Retina (tissue), 1 donor: ENCODE measurements around the gene UNC119.

Experiments
- DNase-seq: peaks from one replicate; pipeline ENCODE4 v3.0.0-alpha.2; 2016

Gene UNC119

DNA sequence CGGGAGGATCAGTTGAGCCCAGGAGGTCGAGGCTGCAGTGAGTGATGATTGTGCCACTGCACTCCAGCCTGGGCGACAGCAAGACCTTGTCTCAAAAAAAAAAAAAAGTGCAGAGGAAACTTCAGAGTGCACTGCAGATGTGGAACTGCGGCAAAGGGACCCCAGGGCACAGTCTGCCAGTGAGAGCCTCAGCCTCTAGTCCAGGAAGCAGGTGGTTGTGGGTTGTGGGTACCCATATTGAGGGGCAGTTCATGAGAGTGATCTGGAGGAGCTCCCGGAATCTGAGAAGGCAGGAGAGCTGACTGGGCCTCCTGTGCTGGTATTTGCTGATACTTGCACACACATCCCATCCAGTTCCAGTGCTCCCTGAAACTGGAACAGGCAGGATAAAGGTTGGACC lies 33.2 kb downstream of the UNC119 start:
- DNase-seq, result no peak

- no peak for DNase-seq
Observed at GRCh38 chr17:28518578-28518977, 33.8 kb downstream of the UNC119 start.

GRCh38 chr17:28518132-28518531 lies 34.3 kb downstream of the UNC119 start:
- DNase-seq, result no peak

DNA sequence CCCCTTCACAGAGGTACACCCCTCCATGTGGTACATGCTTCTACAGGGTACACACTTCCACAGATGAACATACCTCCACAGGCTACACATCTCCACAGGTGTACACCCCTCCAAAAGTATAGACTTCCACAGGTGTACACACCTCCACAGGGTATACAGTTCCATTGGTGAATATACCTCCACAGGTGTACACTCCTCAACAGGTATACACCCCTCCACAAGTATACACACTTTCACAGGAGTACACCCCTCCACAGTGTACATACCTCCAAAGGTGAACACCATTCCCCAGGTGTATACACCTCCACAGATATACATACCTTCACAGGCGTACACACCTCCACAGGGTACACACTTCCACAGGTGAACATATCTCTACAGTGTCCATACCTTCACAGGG lies 36.9 kb downstream of the UNC119 start:
- DNase-seq, result no peak

DNA sequence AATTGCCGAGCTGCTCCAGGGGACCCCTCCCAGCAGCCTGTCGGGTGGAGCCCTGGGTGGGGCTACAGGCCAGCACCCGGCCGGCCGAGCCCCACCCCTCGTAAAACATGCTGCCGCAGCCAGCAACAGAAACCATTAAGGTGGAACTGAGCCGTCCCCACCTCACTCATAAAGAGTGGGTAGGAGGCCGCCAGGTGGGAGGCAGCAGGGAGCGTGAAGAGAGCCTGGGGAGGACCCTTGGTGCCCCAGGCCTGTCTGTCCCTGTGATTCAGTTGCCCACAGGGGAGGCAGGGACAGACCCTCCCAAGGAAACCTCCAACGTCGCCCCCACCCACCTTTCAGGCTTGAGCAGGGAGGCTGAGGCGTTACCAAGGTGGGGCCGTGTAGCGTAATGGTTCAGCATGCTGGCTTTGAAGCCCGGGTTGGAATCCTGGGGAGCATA lies 37.8 kb downstream of the UNC119 start:
- no peak for DNase-seq

DNA sequence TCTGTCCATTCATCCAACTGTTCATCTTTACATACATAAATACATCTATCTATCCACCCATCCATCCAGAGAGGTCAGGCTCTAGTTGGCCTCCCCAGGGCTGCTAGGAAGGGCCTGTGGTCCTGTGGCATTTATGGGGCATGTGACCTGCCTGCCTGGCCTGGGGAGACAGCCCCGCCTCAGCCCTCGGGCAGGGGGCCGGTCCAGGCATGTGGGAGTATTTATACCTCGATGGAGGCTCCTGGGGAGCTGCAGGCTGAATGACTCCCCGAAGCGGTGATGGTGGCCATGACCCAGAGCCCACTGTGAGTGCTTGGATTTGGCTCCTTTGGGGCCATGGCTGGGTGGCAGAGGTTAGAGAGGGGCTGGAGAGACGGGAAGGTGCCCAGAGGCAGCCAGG lies 38.9 kb downstream of the UNC119 start:
- no peak for DNase-seq

DNA sequence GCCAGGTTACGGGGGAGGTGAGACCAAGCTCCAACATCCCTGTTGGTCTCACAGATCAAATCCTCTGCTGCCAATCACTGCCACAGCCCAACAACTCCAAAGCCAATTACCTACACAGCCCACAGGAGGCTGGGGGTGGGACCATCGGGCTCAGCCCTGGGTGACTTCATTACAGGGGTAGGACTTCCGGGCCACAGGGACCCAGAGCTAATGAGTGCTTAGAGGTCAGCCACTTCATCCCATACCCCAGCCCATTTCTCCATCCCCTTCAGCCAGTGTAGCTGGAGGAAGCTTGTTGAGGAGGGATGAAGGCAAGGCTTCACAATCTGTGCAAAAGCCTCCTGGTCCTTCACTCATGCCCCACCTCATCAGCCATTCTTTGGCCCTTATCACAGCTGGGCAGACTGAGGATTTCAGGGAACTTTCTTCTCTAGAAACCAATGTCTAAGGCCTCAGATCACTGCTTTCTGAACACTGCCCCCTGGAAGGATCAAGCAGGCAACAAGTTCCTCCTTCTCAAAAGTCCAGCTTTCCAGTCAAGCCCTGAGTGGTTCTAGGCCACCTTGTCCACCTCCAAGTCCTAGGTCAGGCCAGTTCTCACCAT lies 40.5 kb downstream of the UNC119 start:
- no peak for DNase-seq

DNA sequence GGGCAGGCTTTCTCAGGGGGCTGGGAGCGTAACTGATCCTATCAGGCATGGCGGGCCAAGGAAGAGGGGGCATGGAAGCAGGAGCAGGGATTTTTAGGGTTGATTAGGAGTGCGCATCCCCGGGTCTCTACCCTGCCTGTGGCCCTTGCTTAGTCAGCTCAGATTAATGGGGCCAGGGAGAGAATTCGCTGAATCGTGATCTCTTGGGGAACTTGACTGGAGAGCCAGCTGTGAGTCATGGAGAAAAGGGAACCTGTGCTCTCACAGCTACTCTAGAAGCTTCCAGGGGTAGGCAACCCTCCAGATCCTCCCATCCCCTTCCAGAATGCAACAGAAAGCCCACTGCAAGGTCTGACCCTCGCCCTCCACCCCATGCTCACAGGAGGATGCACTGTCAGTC lies 42.6 kb downstream of the UNC119 start:
- no peak for DNase-seq

- DNase-seq, result no peak
Observed at GRCh38 chr17:28508211-28508724, 44.2 kb downstream of the UNC119 start.

GRCh38 chr17:28507567-28508203 lies 44.7 kb downstream of the UNC119 start:
- no peak for DNase-seq

DNA sequence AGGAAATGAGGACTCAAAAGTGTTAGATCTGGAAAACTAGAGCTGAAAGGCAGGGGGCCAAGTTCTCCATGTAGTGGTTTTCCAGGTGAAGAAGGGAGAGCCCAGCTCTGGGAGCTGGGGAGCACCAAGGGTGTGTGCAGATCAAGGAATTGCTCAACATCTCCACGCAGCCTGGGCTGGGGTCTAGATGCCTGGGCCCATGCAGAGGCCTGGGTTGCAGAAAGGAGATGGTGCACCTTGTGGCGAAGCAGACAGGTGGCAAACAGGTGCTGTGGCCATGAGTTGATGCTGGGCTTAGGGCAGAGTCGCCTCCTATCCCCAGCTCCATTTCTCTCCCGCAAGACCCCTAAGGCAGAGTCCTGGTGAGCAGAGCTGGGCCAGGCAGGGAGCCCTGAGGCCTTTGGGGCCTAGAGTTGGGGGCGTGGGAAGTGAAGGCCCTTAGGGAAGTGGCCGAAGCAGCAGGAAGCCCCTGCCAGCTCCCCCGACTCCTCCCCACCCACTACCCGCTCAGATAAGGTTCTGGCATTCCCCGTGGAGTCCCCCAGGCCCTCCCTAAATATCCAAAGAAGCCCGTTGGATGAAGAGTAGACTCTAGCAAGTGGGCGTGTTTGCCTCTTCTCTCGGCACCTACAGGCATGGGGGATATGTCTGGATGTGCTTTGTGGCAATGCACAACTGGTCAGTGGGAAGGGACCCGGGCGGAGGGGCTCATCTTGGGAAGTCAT lies 45.5 kb downstream of the UNC119 start:
- no peak for DNase-seq

- no peak for DNase-seq
Observed at GRCh38 chr17:28505986-28506665, 46.3 kb downstream of the UNC119 start, which contains the start of gene FOXN1. TSS of gene FOXN1 (plus strand) at chr17:28506348. CDS start at chr17:28523970, 17,622 bp downstream.

DNA sequence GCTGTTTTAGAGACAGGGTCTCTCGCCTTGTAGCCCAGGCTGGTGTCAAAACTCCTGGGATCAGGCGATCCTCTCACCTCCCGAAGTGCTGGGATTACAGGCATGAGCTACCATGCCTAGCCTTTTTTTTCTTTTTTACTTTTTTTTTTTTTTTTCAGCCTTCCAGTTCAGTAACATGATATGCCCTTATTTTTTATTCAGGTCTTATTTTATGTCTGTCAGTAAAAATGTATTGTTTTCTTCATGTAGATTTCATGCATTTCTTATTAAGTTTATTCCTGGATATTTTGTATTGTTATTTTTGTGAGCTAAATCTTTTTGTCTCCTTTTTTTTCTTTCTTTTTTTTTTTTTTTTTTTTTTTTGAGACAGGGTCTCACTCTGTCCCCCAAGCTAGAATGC lies 49.0 kb downstream of the UNC119 start:
- DNase-seq, result no peak

GRCh38 chr17:28501421-28502284 lies 50.8 kb downstream of the UNC119 start:
- DNase-seq, result no peak

GRCh38 chr17:28500712-28501379 lies 51.6 kb downstream of the UNC119 start:
- no peak for DNase-seq

DNA sequence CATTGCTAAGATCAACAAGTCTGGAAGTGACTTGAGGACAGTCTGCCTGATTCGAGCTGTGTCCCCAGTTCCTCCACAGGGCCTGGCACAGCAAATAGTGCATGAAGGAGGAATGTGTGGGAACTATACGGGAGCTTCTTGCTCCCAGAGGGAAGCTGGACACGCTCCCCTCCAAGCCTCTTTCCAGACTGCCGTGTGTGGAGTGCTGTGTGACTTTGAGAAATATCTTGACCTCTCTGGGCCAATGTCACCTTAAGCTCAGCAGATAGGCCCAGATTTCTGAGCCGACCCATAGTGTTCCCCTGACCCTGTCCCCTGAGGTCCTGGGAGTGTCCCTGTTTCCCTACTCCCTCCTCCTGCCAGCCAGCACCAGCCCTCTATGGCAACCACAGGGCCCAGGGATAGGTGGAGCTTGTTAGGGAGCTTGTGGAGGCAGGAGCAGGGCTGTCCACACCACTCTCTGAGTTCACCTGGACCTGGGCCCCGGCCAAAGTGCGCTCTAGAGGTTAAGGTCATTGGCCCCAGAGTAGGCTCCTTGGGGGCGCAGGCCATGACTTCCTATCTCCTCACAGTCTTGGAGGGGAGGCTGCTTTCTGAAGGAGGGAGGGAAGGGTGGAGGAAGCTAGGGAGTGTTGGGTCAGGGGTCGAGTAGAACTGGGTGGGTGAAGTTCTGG lies 52.6 kb downstream of the UNC119 start:
- no peak for DNase-seq

DNA sequence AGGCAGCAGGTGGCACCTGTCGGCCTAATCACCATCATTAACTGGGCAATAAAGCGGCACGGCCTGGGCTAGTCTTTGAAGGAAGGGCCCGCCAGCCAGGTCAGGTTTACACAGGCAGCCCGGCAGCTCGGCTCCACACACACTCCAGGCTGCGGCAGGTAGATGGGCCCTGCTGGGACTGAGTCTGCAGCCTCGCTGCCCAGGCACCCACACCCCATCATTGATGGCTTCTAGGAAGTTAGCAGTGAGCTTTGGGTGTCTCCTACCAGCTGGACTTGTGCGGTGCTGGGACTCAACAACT lies 53.1 kb downstream of the UNC119 start:
- DNase-seq, result no peak

DNA sequence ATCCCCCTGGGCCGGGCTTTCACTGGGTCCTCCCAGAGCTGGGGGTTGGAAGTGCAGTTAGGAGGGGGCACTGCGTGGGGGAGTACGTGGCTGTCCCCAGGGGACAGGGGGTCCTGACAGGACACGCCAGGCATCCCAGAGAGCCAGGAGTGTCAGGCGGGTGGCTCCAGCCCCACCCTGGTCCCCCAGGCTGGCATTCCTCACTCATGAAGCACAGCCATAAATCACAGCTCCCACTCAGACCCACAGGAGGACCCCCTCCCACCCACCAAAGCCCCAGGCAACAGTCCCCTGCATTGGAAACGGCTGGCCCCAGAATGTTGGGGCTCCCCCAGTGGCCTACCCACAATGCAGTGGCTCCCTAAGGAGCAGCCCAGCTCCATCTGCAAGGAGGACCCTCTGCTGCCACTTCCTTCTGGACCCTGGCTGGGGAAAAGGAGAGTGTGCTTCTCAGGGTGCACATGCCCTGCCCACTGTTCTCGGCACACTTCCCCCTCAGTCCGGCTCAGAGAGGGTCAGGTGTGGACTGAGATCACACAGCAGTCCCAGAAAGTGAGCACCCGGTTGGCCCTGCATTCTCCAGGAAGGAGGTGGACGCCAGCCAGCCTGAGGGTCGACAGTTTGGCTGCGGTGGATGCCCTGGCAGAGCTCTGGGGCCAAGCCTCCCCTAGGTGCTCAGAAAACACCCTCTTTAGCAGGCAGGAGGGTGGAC lies 53.6 kb downstream of the UNC119 start:
- DNase-seq, result no peak

DNA sequence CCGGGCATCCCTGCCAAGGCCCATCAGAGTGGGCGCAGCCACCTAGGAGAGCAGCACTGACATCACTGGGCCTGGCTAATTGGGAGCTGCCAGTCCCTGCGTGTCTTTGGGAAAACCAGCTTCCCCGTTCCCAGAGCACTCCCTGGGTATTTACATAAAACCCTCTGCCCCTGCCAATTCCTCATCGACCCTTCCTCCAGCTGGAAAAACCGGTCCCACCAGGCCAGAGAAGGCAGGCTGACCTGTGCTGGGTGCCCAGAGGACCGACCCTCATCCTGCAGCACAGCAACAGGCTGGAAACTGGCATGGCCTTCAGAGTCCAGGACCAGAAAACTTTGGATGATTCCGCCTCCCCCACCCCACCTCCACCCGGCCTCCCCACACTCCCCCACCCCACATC lies 54.5 kb downstream of the UNC119 start:
- no peak for DNase-seq
